NCI-H524 treated with DMSO at 0.1 percent for 48 hours (cell line): ENCODE results near the gene COLEC12.

ENCODE experiments used
- DNase-seq: peaks from one replicate; lab custom pipeline; 2025; lab: John Stamatoyannopoulos, UW

The COLEC12 gene

GRCh38 chr18:474416-474815 is 26.1 kb downstream of the COLEC12 start:
- DNase-seq: no peak

- no peak for DNase-seq
These were observed 26.7 kb downstream of the COLEC12 start for GRCh38 chr18:473802-474201.

GRCh38 chr18:471716-472115 is 28.8 kb downstream of the COLEC12 start:
- no peak for DNase-seq

- no peak for DNase-seq
These were observed 29.6 kb downstream of the COLEC12 start for GRCh38 chr18:470661-471501.

- DNase-seq: no peak
These were observed 31.3 kb downstream of the COLEC12 start for GRCh38 chr18:468955-469790.

- no peak for DNase-seq
These were observed 36.5 kb downstream of the COLEC12 start for GRCh38 chr18:463827-464541.

GRCh38 chr18:463403-463802 is 37.1 kb downstream of the COLEC12 start:
- DNase-seq: no peak

GRCh38 chr18:461762-462161 is 38.7 kb downstream of the COLEC12 start:
- DNase-seq: no peak

GRCh38 chr18:460791-461190 is 39.7 kb downstream of the COLEC12 start:
- no peak for DNase-seq

- DNase-seq: no peak
These were observed 40.5 kb downstream of the COLEC12 start for GRCh38 chr18:459814-460593.

GRCh38 chr18:457521-458412 is 42.7 kb downstream of the COLEC12 start:
- no peak for DNase-seq

GRCh38 chr18:457140-457519 is 43.4 kb downstream of the COLEC12 start:
- DNase-seq: peak; percentile 65

- DNase-seq: no peak
These were observed 44.0 kb downstream of the COLEC12 start for GRCh38 chr18:456361-457139.

GRCh38 chr18:453400-453799 is 47.1 kb downstream of the COLEC12 start:
- DNase-seq: no peak

GRCh38 chr18:452816-453215 is 47.7 kb downstream of the COLEC12 start:
- no peak for DNase-seq

- DNase-seq: peak; percentile 54
These were observed 51.1 kb downstream of the COLEC12 start for GRCh38 chr18:449374-449773.

GRCh38 chr18:448116-448790 is 52.2 kb downstream of the COLEC12 start:
- DNase-seq: no peak

GRCh38 chr18:446941-447560 is 53.5 kb downstream of the COLEC12 start:
- no peak for DNase-seq

- no peak for DNase-seq
These were observed 55.4 kb downstream of the COLEC12 start for GRCh38 chr18:445055-445454.
